CD4-positive, CD25-positive, alpha-beta regulatory T cell (primary cell): ENCODE results near the gene RFESD. TPM values are rescaled to one million over a fixed set of nuclear protein-coding genes. Genes with fewer than 3 reads are reported as not detected.

Experiments used
- ATAC-seq, 2 donors: fragments of 150-1000 bp; cut with Tn5 transposase; one replicate each; pipeline ENCODE4 v1.10.0; 2021; ENCODE audit warnings: low read depth in 2 of 2, moderate number of reproducible peaks in 2 of 2, moderate library complexity in 1 of 2
- DNase-seq, 3 donors: peaks; one replicate each; pipeline versions ENCODE4 v3.0.0 to v3.0.0-alpha.2; 2012 to 2022; ENCODE audit warnings: mixed read lengths in 1 of 3
- H3K27ac ChIP-seq: one replicate; pipeline ENCODE4 v1.7.0; 2013; ENCODE audit warnings: mild to moderate bottlenecking, low read length; ENCODE audit not compliant: insufficient read depth, poor library complexity, severe bottlenecking
- H3K27me3 ChIP-seq: one replicate; pipeline ENCODE4 v1.7.0; 2013; ENCODE audit warnings: low read length; ENCODE audit not compliant: control insufficient read depth, insufficient read depth
- H3K36me3 ChIP-seq: one replicate; pipeline ENCODE4 v1.7.0; 2013; ENCODE audit warnings: mild to moderate bottlenecking, low read length, moderate library complexity; ENCODE audit not compliant: control insufficient read depth, insufficient read depth
- H3K4me1 ChIP-seq: 2 replicates; pipeline ENCODE4 v1.7.0; 2013; ENCODE audit warnings: mild to moderate bottlenecking, low read length; ENCODE audit not compliant: insufficient read depth, control insufficient read depth, poor library complexity, severe bottlenecking
- H3K4me3 ChIP-seq: one replicate; pipeline ENCODE4 v1.7.0; 2013; ENCODE audit warnings: low read depth, mild to moderate bottlenecking, low read length, moderate library complexity
- H3K9me3 ChIP-seq, 2 experiments: 1 replicate in 1 of 2; 2 replicates in 1 of 2; pipeline ENCODE4 v1.7.0; 2013; ENCODE audit warnings: low read length in 2 of 2, mild to moderate bottlenecking in 1 of 2, moderate library complexity in 1 of 2; ENCODE audit not compliant: control insufficient read depth in 2 of 2
- H3K27ac Mint-ChIP-seq, 3 donors: one replicate each; pipeline ENCODE4 v1.8.0; 2020 to 2022; ENCODE audit warnings: mild to moderate bottlenecking in 3 of 3, mixed read lengths in 3 of 3, moderate library complexity in 2 of 3
- H3K27me3 Mint-ChIP-seq: one replicate; pipeline ENCODE4 v1.8.0; 2022; ENCODE audit warnings: mild to moderate bottlenecking, mixed read lengths
- H3K36me3 Mint-ChIP-seq: one replicate; pipeline ENCODE4 v1.8.0; 2020; ENCODE audit warnings: mixed read lengths
- H3K4me1 Mint-ChIP-seq, 4 donors: one replicate each; pipeline ENCODE4 v1.8.0; 2020 to 2022; ENCODE audit warnings: mixed read lengths in 4 of 4, mild to moderate bottlenecking in 1 of 4
- H3K4me3 Mint-ChIP-seq, 4 donors: one replicate each; pipeline ENCODE4 v1.8.0; 2020 to 2022; ENCODE audit warnings: mild to moderate bottlenecking in 4 of 4, mixed read lengths in 4 of 4, moderate library complexity in 3 of 4
- H3K9me3 Mint-ChIP-seq, 7 donors: one replicate each; pipeline ENCODE4 v1.8.0; 2020 to 2022; ENCODE audit warnings: mixed read lengths in 7 of 7, mild to moderate bottlenecking in 3 of 7, moderate library complexity in 2 of 7
- polyA plus RNA-seq, 4 donors: library from polyadenylated mRNA; unstranded; fragments of 300-500 nt; fragmentation: Illumina TruSeq; gene quantifications; one replicate each; pipeline ENCODE4 v1.2.3, GENCODE V29; 2021
- total RNA-seq: library from RNA; stranded (reverse); gene quantifications from one replicate; pipeline ENCODE4 v1.2.3, GENCODE V29; 2022

Gene RFESD
- total and polyA plus RNA-seq, 5 donors from 2014 or later = 2.2 to 12.1 (median 10.0) TPM

GRCh38 chr5:95620870-95621838 is 25.4 kb upstream of the RFESD start:
- Mint-ChIP-seq H3K27me3 (peaks cover 15% of the 10 kb centered on the region), H3K27ac (peak overlapping the region in 1 of 3 donors; percentile 48), H3K9me3 (peaks cover 0 to 6% (median 0%) of the 10 kb centered on the region in 7 donors), H3K4me3 (peak overlapping the region; percentile 65 to 87 (median 86)), H3K36me3 (peaks cover 7% of the 10 kb centered on the region), H3K4me1 (peaks cover 13 to 37% (median 23%) of the 10 kb centered on the region in 4 donors)
- Histone ChIP-seq H3K27ac (no peak overlapping the region), H3K9me3 (no peaks in the 10 kb centered on the region), H3K36me3 (no peaks in the 10 kb centered on the region), H3K4me3 (peak overlapping the region; percentile 53), H3K27me3 (peaks cover 5% of the 10 kb centered on the region), H3K4me1 (peaks cover 29% of the 10 kb centered on the region)
- DNase-seq (peak in 2 of 3 donors; percentile 36 to 63), ATAC-seq (peak; percentile 42 to 55)

- peaks cover 29% of the 10 kb centered on the region for H3K4me1 ChIP-seq
- H3K27me3 Mint-ChIP-seq = peaks cover 22% of the 10 kb centered on the region
- DNase-seq (peak in 2 of 3 donors; percentile 27 to 56), ATAC-seq (no peak)
- H3K9me3 ChIP-seq = no peaks in the 10 kb centered on the region
- no peaks in the 10 kb centered on the region for H3K36me3 ChIP-seq
- H3K36me3 Mint-ChIP-seq = peaks cover 7% of the 10 kb centered on the region
- H3K4me1 Mint-ChIP-seq = peaks cover 13 to 37% (median 23%) of the 10 kb centered on the region in 4 donors
- peaks cover 5% of the 10 kb centered on the region for H3K27me3 ChIP-seq
- H3K4me3 Mint-ChIP-seq = peak overlapping the region; percentile 65 to 87 (median 86)
- peak overlapping the region in 2 of 3 donors; percentile 6 to 48 for H3K27ac Mint-ChIP-seq
- H3K4me3 ChIP-seq = peak overlapping the region; percentile 53
- H3K9me3 Mint-ChIP-seq = peaks cover 0 to 6% (median 0%) of the 10 kb centered on the region in 7 donors
- H3K27ac ChIP-seq = no peak overlapping the region
Observed at GRCh38 chr5:95621839-95622629, 24.5 kb upstream of the RFESD start.

GRCh38 chr5:95623706-95624105 is 22.9 kb upstream of the RFESD start:
- Histone ChIP-seq H3K9me3 (no peaks in the 10 kb centered on the region), H3K27ac (no peak overlapping the region), H3K36me3 (no peaks in the 10 kb centered on the region), H3K4me1 (peaks cover 29% of the 10 kb centered on the region), H3K4me3 (no peak overlapping the region), H3K27me3 (peaks cover 2% of the 10 kb centered on the region)
- Mint-ChIP-seq H3K9me3 (peaks cover 0 to 6% (median 0%) of the 10 kb centered on the region in 7 donors), H3K4me3 (no peak overlapping the region), H3K4me1 (peaks cover 13 to 34% (median 21%) of the 10 kb centered on the region in 4 donors), H3K27me3 (peaks cover 22% of the 10 kb centered on the region), H3K36me3 (peaks cover 7% of the 10 kb centered on the region), H3K27ac (no peak overlapping the region)
- ATAC-seq (no peak), DNase-seq (no peak)

- no peak overlapping the region for H3K4me3 Mint-ChIP-seq
- Histone ChIP-seq H3K9me3 (no peaks in the 10 kb centered on the region), H3K4me3 (no peak overlapping the region), H3K36me3 (no peaks in the 10 kb centered on the region), H3K27ac (no peak overlapping the region), H3K4me1 (peaks cover 27% of the 10 kb centered on the region), H3K27me3 (peaks cover under 1% of the 10 kb centered on the region)
- H3K4me1 Mint-ChIP-seq = peaks cover 12 to 31% (median 18%) of the 10 kb centered on the region in 4 donors
- ATAC-seq (no peak), DNase-seq (no peak)
- peaks cover 23% of the 10 kb centered on the region for H3K27me3 Mint-ChIP-seq
- H3K9me3 Mint-ChIP-seq = peaks cover 0 to 5% (median 0%) of the 10 kb centered on the region in 7 donors
- H3K36me3 Mint-ChIP-seq = peaks cover 7% of the 10 kb centered on the region
- no peak overlapping the region for H3K27ac Mint-ChIP-seq
Observed at GRCh38 chr5:95624368-95624767, 22.2 kb upstream of the RFESD start.

- Histone ChIP-seq H3K4me3 (no peak overlapping the region), H3K27me3 (no peaks in the 10 kb centered on the region), H3K9me3 (no peaks in the 10 kb centered on the region), H3K4me1 (peaks cover 8% of the 10 kb centered on the region), H3K27ac (no peak overlapping the region), H3K36me3 (no peaks in the 10 kb centered on the region)
- Mint-ChIP-seq H3K4me3 (no peak overlapping the region), H3K27me3 (peaks cover 19% of the 10 kb centered on the region), H3K27ac (no peak overlapping the region), H3K36me3 (peaks cover 7% of the 10 kb centered on the region), H3K9me3 (peaks cover 0 to 5% (median 0%) of the 10 kb centered on the region in 7 donors), H3K4me1 (peaks cover 8 to 29% (median 14%) of the 10 kb centered on the region in 4 donors)
- DNase-seq (no peak), ATAC-seq (no peak)
Observed at GRCh38 chr5:95626701-95627100, 19.9 kb upstream of the RFESD start.

- Histone ChIP-seq H3K27me3 (no peaks in the 10 kb centered on the region), H3K27ac (no peak overlapping the region), H3K9me3 (no peaks in the 10 kb centered on the region), H3K4me3 (no peak overlapping the region), H3K4me1 (no peaks in the 10 kb centered on the region), H3K36me3 (no peaks in the 10 kb centered on the region)
- no peak for ATAC-seq
- Mint-ChIP-seq H3K27ac (no peak overlapping the region), H3K4me3 (no peak overlapping the region), H3K36me3 (peaks cover 10% of the 10 kb centered on the region), H3K4me1 (peaks cover 7 to 24% (median 12%) of the 10 kb centered on the region in 4 donors), H3K9me3 (peaks cover 0 to 5% (median 3%) of the 10 kb centered on the region in 7 donors), H3K27me3 (peaks cover 17% of the 10 kb centered on the region)
- DNase-seq = no peak
Observed at GRCh38 chr5:95627971-95628810, 18.4 kb upstream of the RFESD start.

- Mint-ChIP-seq H3K27me3 (peaks cover 21% of the 10 kb centered on the region), H3K4me1 (peaks cover 7 to 25% (median 15%) of the 10 kb centered on the region in 4 donors)
- ATAC-seq = no peak
Observed at GRCh38 chr5:95628933-95629332, 17.6 kb upstream of the RFESD start.

More at GRCh38 chr5:95628933-95629332, 17.6 kb upstream of the RFESD start:
- Histone ChIP-seq H3K27ac (no peak overlapping the region), H3K4me1 (no peaks in the 10 kb centered on the region), H3K36me3 (no peaks in the 10 kb centered on the region), H3K27me3 (no peaks in the 10 kb centered on the region), H3K4me3 (no peak overlapping the region), H3K9me3 (no peaks in the 10 kb centered on the region)
- peaks cover 8% of the 10 kb centered on the region for H3K36me3 Mint-ChIP-seq
- no peak for DNase-seq
- H3K9me3 Mint-ChIP-seq = peaks cover 0 to 8% (median 3%) of the 10 kb centered on the region in 7 donors
- no peak overlapping the region for H3K4me3 Mint-ChIP-seq
- H3K27ac Mint-ChIP-seq = peak overlapping the region in 1 of 3 donors; percentile 7
